GM23338 (cell line): Measurements from ENCODE around the gene HS6ST3. TPM values are rescaled to one million over a fixed set of nuclear protein-coding genes. Genes with fewer than 3 reads are reported as not detected.

ENCODE experiments used
- ATAC-seq: fragments of 200-7000 bp; cut with Tn5 transposase; 3 replicates; pipeline ENCODE4 v1.9.1; 2020
- DNase-seq: peaks from one replicate; pipeline ENCODE4 v3.0.0-alpha.2; 2015; ENCODE audit warnings: low spot score
- H2AFZ ChIP-seq: fragments of 200-600 bp; sonication (generic); 2 replicates; pipeline ENCODE4 v1.8.0; 2016; ENCODE audit warnings: antibody characterized with exemption, mild to moderate bottlenecking, moderate library complexity
- H3F3A ChIP-seq: fragments of 200-600 bp; sonication (generic); replicated peaks from 2 replicates; pipeline ENCODE4 v1.8.0; 2017; ENCODE audit warnings: antibody characterized with exemption, mixed run types, low read depth
- H3K27ac ChIP-seq: fragments of 200-600 bp; sonication (generic); 2 replicates; pipeline ENCODE4 v1.6.1; 2016; ENCODE audit warnings: low read depth
- H3K27me3 ChIP-seq: fragments of 200-600 bp; sonication (generic); 2 replicates; pipeline ENCODE4 v1.8.0; 2016; ENCODE audit warnings: mild to moderate bottlenecking, mixed run types, moderate library complexity; ENCODE audit not compliant: insufficient read depth
- H3K36me3 ChIP-seq: fragments of 200-600 bp; sonication (generic); 2 replicates; pipeline ENCODE4 v1.8.0; 2016; ENCODE audit warnings: mild to moderate bottlenecking; ENCODE audit not compliant: insufficient read depth
- H3K4me1 ChIP-seq: fragments of 200-600 bp; sonication (generic); 2 replicates; pipeline ENCODE4 v1.8.0; 2016; ENCODE audit warnings: mild to moderate bottlenecking, moderate library complexity; ENCODE audit not compliant: insufficient read depth
- H3K4me2 ChIP-seq: fragments of 200-600 bp; sonication (generic); 2 replicates; pipeline ENCODE4 v1.7.1; 2017; ENCODE audit warnings: mixed run types
- H3K4me3 ChIP-seq: fragments of 200-600 bp; sonication (generic); 2 replicates; pipeline ENCODE4 v1.6.1; 2016; ENCODE audit warnings: mixed run types
- H3K79me2 ChIP-seq: fragments of 200-600 bp; sonication (generic); replicated peaks from 2 replicates; pipeline ENCODE4 v1.8.0; 2017; ENCODE audit warnings: mild to moderate bottlenecking; ENCODE audit not compliant: insufficient read depth
- H3K9me2 ChIP-seq: fragments of 200-600 bp; sonication (generic); 2 replicates; pipeline ENCODE4 v1.8.0; 2017; ENCODE audit not compliant: insufficient read depth
- H4K20me1 ChIP-seq: fragments of 200-600 bp; sonication (generic); replicated peaks from 2 replicates; pipeline ENCODE4 v1.8.0; 2017; ENCODE audit warnings: mild to moderate bottlenecking; ENCODE audit not compliant: insufficient read depth
- H3K27ac Mint-ChIP-seq: 2 replicates; pipeline ENCODE4 v1.8.0; 2020; ENCODE audit warnings: inconsistent platforms, mild to moderate bottlenecking, moderate library complexity, mixed read lengths
- H3K27me3 Mint-ChIP-seq: 3 replicates; pipeline ENCODE4 v1.8.0; 2022; ENCODE audit warnings: low read depth, mild to moderate bottlenecking, moderate library complexity, mixed read lengths, inconsistent platforms; ENCODE audit not compliant: insufficient read depth, poor library complexity
- H3K36me3 Mint-ChIP-seq: 3 replicates; pipeline ENCODE4 v1.8.0; 2021; ENCODE audit warnings: low read depth, mild to moderate bottlenecking, inconsistent platforms, moderate library complexity, mixed read lengths
- H3K4me1 Mint-ChIP-seq: 3 replicates; pipeline ENCODE4 v1.8.0; 2020; ENCODE audit warnings: mild to moderate bottlenecking, inconsistent platforms, mixed read lengths
- H3K4me3 Mint-ChIP-seq: 3 replicates; pipeline ENCODE4 v1.8.0; 2021; ENCODE audit warnings: moderate library complexity, mild to moderate bottlenecking, inconsistent platforms, mixed read lengths
- H3K9me3 Mint-ChIP-seq: 3 replicates; pipeline ENCODE4 v1.8.0; 2020; ENCODE audit warnings: moderate library complexity, mild to moderate bottlenecking, inconsistent platforms, mixed read lengths
- CREB1 ChIP-seq: fragments of 250-450 bp; sonication (Bioruptor Pico); IDR thresholded peaks from 2 replicates; pipeline ENCODE4 v1.5.0; 2020; ENCODE audit warnings: low read depth, mild to moderate bottlenecking, moderate library complexity
- CTCF ChIP-seq, 2 experiments: fragments of 200-600 bp in 1 of 2; sonication (generic) in 1 of 2; conservative IDR thresholded peaks; 2 replicates each; pipeline versions ENCODE4 v1.5.1 to v1.6.1; 2016 to 2017; ENCODE audit warnings: antibody characterized with exemption in 2 of 2, low read depth in 2 of 2, mild to moderate bottlenecking in 2 of 2, moderate library complexity in 1 of 2
- ETS1 ChIP-seq: IDR thresholded peaks from 2 replicates; pipeline ENCODE4 v1.6.1; 2016; ENCODE audit warnings: antibody characterized with exemption
- EZH2 ChIP-seq: fragments of 200-600 bp; sonication (generic); IDR thresholded peaks from one replicate; pipeline ENCODE4 v1.8.0; 2017; ENCODE audit warnings: antibody characterized with exemption, mild to moderate bottlenecking, low read depth; ENCODE audit not compliant: unreplicated experiment
- EZH2phosphoT487 ChIP-seq: fragments of 200-600 bp; sonication (generic); IDR thresholded peaks from one replicate; pipeline ENCODE4 v1.8.1; 2018; ENCODE audit warnings: antibody characterized with exemption; ENCODE audit not compliant: unreplicated experiment
- POLR2AphosphoS5 ChIP-seq: IDR thresholded peaks from 2 replicates; pipeline ENCODE4 v1.6.1; 2016; ENCODE audit warnings: antibody characterized with exemption, low read depth
- ZNF331 ChIP-seq: fragments of 250-450 bp; sonication (Bioruptor Pico); IDR thresholded peaks from 2 replicates; pipeline ENCODE4 v1.5.0; 2020; ENCODE audit warnings: low read depth, mild to moderate bottlenecking, moderate library complexity
- ZNF462 ChIP-seq: fragments of 250-450 bp; sonication (Bioruptor Pico); IDR thresholded peaks from 2 replicates; pipeline ENCODE4 v1.5.0; 2020; ENCODE audit warnings: mild to moderate bottlenecking, moderate library complexity
- polyA plus RNA-seq: library from polyadenylated mRNA; unstranded; fragments of >200 nt; fragmentation: Nextera tagmentation; extraction: Ambion mirVana; gene quantifications from 2 replicates; pipeline ENCODE4 v1.2.1, GENCODE V29; 2016
- total RNA-seq: library from RNA; depleted of rRNA; stranded (reverse); fragments of >200 nt; shearing (Covaris generic); gene quantifications from 2 replicates; pipeline ENCODE4 v1.2.3, GENCODE V29; 2014

HS6ST3 gene
- total and polyA plus RNA-seq, 2 experiments from 2014 or later, result 0.52 to 0.80 TPM

GRCh38 chr13:96751089-96751488, 661.2 kb downstream of the HS6ST3 start:
- Mint-ChIP-seq H3K36me3 (no peaks in the 10 kb centered on the region), H3K27me3 (no peaks in the 10 kb centered on the region), H3K27ac (no peak overlapping the region), H3K4me1 (no peaks in the 10 kb centered on the region), H3K4me3 (no peak overlapping the region), H3K9me3 (peaks cover 4% of the 10 kb centered on the region; the same call in 1 of the 3 replicates)
- no peaks in the 10 kb centered on the region for H3K4me1 ChIP-seq
- no peak overlapping the region for H2AFZ ChIP-seq
- H3K27me3 ChIP-seq, result no peaks in the 10 kb centered on the region
- H3F3A ChIP-seq, result no peaks in the 10 kb centered on the region
- no peak overlapping the region for H3K4me2 ChIP-seq
- H4K20me1 ChIP-seq, result no peaks in the 10 kb centered on the region
- DNase-seq (no peak), ATAC-seq (no peak)
- H3K4me3 ChIP-seq, result no peak overlapping the region
- H3K36me3 ChIP-seq, result no peaks in the 10 kb centered on the region
- TF ChIP-seq EZH2 (no peak), CTCF (conservative IDR thresholded peaks at IDR 0.05; ENCODE audit: low read depth in 2 of 2) (no peak), EZH2phosphoT487 (no peak), ZNF462 (CRISPR knock-in tag) (no peak), POLR2AphosphoS5 (no peak), ZNF331 (CRISPR knock-in tag) (no peak), ETS1 (no peak), CREB1 (no peak)
- H3K27ac ChIP-seq, result no peak overlapping the region
- no peaks in the 10 kb centered on the region; the same call in 1 of the 2 replicates for H3K9me2 ChIP-seq
- no peaks in the 10 kb centered on the region for H3K79me2 ChIP-seq
